Measurements from ENCODE around the gene HYAL2. TPM values are rescaled to one million over a fixed set of nuclear protein-coding genes. Genes with fewer than 3 reads are reported as not detected.

The HYAL2 gene
- total RNA-seq, 1 experiment from 2014 or later: 122 TPM

DNA sequence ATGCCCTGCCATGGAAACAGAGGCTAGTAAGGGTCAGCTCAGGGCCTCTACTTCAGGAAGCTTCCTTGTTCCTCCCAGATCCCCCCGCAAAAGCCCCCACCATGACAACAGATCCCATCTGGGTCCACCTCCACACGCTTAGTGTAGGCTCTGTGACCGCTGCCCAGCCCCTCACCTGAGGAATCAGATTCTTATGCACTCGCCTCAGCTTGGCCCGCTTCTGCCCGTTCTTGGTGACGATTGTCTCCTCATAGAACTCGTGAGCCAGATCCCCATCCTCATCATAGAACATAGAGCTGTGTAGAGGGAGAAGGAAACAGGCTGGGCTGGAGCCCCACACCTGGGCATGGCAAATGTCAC is 3.6 kb upstream of the HYAL2 start:
- peaks cover 17% of the 10 kb centered on the region for H3K36me3 ChIP-seq (replicated peaks; ENCODE audit: control insufficient read depth, insufficient read depth, low read length)
- H3K27me3 ChIP-seq (ENCODE audit: control insufficient read depth, insufficient read depth, low read length): no peaks in the 10 kb centered on the region
- no peak for DNase-seq
- no peak overlapping the region for H3K4me3 ChIP-seq (ENCODE audit: insufficient read depth, low read depth, low read length)

DNA sequence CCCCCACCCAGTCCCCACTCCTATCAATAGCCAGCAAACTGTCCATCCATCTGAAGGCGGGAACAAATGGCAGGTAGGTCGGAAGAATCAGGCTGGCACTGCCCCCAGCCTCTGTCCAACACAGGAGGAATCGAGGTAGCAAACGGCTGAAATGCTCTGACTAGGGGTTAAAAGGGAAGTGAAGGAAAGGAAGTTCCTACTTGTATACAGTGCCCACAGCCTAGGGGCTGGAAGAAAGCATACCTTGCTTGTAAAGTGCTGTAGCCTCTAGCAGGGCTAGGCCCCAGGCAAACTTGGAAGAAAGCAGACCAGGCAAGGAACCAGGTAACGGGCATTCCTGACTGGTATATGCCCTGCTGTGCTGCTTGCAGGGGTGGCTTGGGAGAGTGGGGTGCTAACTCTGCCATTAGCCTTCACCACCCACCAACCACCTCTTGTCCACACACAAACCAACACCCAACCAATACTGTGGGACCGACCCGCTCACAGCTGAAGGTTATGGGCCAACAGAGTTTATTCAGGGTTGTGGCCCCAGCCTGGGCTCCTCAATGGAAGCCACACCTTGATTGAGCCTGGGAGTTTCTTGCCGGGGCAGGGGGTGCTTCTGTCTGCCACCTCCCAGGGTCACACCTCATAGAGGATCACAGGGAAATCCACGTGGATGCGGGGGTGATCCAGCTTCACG is 3.1 kb upstream of the HYAL2 start:
- Histone ChIP-seq H3K36me3 (replicated peaks; ENCODE audit: control insufficient read depth, insufficient read depth, low read length) (peaks cover 12% of the 10 kb centered on the region), H3K4me3 (ENCODE audit: insufficient read depth, low read depth, low read length) (no peak overlapping the region), H3K27me3 (ENCODE audit: control insufficient read depth, insufficient read depth, low read length) (no peaks in the 10 kb centered on the region)
- DNase-seq: no peak

DNA sequence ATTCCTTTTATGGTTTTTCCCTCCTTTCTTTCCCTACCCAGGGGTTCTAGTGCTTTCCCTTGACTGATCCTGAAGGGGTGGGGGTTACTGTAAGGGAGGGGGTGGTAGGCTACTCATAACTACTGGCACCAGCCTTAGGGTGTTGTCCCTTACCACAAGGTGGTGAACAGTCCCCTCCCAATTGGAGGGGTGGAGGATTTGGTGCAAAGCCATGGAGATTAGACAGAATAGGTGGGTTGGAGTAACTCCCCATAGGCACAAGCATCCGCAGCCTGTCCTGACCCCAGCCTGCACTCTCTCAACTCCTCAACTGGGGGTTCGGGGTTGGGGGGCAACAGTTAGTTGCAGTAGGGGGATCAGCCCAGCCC is 2.6 kb upstream of the HYAL2 start:
- no peak for DNase-seq
- Histone ChIP-seq H3K36me3 (replicated peaks; ENCODE audit: control insufficient read depth, insufficient read depth, low read length) (peaks cover 8% of the 10 kb centered on the region), H3K27me3 (ENCODE audit: control insufficient read depth, insufficient read depth, low read length) (no peaks in the 10 kb centered on the region), H3K4me3 (ENCODE audit: insufficient read depth, low read depth, low read length) (no peak overlapping the region)

DNA sequence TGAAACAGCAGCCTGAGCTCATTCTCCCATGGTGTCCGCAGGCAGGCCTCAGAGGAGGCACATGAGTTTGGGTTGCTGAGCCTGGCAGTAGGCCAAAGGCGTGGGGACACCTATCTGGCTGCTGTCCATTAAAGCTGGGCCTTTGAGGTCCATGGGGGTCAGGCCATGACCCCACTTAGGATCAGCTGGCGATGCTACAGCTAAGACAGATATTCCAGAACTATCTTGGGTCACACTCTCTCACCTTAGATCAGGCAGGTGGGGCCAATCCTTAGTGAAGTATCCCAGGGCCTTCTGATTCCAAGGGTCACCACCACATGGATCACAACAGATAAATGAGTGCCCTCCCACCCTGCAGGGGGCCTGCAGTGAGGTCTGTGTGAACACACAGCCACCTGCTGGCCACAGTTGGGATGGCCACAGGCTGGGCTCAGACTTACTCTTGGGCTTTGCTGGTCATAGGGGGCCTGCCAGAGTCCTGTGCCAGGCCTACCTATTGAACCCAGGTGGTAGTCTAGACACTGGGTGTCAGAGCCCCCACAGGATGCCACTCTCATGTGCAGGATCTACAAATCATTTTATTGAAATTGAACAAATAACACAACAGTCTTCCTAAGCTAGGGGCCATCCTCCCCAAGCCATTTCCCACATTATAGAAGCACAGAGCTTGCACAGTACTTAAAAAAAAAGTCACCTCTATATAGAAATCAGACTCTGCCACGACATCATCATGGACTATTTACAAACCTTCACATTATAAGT is 2.0 kb upstream of the HYAL2 start:
- Histone ChIP-seq H3K4me3 (ENCODE audit: insufficient read depth, low read depth, low read length) (no peak overlapping the region), H3K36me3 (replicated peaks; ENCODE audit: control insufficient read depth, insufficient read depth, low read length) (peaks cover 8% of the 10 kb centered on the region), H3K27me3 (ENCODE audit: control insufficient read depth, insufficient read depth, low read length) (no peaks in the 10 kb centered on the region)
- DNase-seq: peak; percentile 92

DNA sequence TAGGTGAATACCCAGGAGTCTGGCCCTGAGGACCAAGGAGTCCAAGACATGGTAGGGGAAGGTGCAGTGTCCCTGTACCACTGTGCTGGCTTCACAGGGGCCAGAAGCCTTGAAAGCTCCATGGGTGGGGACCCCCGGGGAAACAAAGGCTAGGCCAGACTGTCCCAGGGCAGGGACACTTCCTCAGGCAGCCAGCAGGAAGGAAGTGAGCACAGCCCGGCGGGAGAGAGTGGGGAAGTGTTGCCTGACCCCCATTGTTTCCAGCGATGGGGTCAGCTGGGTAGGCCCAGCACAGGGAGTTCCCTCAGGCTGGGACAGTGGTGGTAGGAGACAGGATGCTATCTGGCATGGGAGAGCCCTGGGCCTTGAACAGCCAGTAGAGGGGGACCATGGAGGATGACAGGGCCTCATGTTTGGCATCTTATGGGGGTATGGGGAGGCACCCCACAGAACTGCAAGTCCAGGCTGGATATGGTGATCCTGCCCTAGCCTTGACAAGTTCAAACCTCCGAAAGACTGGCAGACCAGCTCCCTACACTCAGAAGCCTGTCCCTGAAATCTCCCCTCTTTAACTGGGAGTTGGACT is 1.2 kb upstream of the HYAL2 start:
- H3K27me3 ChIP-seq (ENCODE audit: control insufficient read depth, insufficient read depth, low read length): no peaks in the 10 kb centered on the region
- H3K4me3 ChIP-seq (ENCODE audit: insufficient read depth, low read depth, low read length): no peak overlapping the region
- peaks cover 15% of the 10 kb centered on the region for H3K36me3 ChIP-seq (replicated peaks; ENCODE audit: control insufficient read depth, insufficient read depth, low read length)
- DNase-seq: no peak

DNA sequence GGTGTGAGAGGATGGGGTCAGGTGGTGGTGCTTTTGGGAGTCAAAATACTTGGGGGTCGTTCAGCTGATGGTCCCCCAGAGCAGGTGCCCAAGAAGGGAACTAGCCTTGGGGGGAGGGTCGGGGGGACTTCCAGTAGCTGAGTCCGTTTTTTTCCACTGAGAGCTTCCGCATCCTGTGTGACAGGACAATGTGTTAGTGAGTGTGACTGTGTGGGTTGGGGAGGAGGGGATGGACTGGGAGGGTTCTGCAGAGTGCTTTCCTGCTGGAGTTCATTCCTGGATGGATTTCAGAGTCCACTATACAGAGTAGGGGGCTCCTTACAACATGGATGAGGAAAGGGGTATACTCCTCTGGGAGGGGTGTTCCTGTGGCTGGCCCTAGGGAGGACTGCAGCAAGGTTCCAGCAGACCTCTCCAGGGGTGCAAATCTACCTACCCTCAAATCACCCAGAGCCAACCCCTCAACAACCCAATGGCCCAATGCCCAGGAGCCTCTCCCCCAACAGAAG is 601 bp upstream of the HYAL2 start:
- no peak for DNase-seq
- H3K4me3 ChIP-seq (ENCODE audit: insufficient read depth, low read depth, low read length): no peak overlapping the region
- no peaks in the 10 kb centered on the region for H3K27me3 ChIP-seq (ENCODE audit: control insufficient read depth, insufficient read depth, low read length)

DNA sequence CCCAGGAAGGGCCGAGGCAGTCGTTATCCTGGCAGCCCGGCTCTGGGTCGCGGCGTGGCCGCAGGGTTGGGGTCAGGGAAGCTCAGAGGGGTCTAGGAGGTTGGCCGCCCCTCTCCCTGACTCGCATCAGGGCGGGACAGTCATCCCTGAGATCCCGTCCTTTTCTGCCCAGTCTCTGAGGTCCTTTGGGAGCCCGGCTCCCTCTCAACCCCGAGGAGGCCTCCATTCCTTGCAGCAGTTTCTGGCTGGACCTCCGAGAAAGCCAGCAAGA is 495 bp downstream of the HYAL2 start:
- no peaks in the 10 kb centered on the region for H3K27me3 ChIP-seq (ENCODE audit: control insufficient read depth, insufficient read depth, low read length)
- DNase-seq: no peak
- peak overlapping the region; percentile 62 for H3K4me3 ChIP-seq (ENCODE audit: insufficient read depth, low read depth, low read length)
- H3K36me3 ChIP-seq (replicated peaks; ENCODE audit: control insufficient read depth, insufficient read depth, low read length): peaks cover 31% of the 10 kb centered on the region

More for the DNA sequence above, 601 bp upstream of the HYAL2 start:
- H3K36me3 ChIP-seq (replicated peaks; ENCODE audit: control insufficient read depth, insufficient read depth, low read length): peaks cover 20% of the 10 kb centered on the region

DNA sequence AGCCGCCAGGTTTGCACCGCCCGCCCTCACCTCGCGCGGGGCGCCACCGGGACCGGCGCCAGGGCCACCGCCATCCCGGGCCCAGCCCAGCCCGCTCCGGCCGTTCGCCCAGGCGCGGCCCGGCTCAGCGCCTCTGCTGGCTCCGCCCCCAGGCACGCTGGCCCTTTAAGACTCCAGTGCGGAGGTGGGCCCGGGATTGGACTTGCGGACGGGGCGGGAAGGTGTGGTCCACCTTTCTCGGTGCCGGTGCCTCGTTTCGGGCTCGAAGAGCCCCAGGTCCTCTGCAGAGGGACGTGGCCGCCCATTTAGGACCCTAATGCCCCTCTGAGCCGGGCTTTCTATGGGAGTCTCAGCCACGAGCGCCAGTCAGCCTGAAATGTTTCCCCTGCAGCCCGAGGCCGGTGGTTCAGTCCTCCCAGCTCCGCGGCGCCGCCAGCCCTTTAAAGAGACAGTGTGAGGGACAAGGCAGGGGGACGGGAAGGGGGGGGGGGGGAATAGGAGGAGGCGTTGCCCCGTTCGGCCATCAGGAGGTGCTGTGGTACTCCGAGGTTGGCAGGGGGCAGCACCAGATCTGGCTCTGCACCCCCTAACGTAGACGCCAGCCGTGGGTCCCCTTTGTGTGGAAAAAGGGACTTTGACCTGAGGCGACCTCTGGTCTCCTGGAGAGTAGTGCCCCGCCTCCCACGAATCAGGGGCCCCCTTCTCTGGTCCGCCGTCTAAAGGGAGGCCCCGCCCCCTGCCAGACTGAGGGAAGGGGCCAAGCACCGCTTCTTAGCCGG is 1.0 kb downstream of the HYAL2 start:
- H3K27me3 ChIP-seq (ENCODE audit: control insufficient read depth, insufficient read depth, low read length): no peaks in the 10 kb centered on the region

DNA sequence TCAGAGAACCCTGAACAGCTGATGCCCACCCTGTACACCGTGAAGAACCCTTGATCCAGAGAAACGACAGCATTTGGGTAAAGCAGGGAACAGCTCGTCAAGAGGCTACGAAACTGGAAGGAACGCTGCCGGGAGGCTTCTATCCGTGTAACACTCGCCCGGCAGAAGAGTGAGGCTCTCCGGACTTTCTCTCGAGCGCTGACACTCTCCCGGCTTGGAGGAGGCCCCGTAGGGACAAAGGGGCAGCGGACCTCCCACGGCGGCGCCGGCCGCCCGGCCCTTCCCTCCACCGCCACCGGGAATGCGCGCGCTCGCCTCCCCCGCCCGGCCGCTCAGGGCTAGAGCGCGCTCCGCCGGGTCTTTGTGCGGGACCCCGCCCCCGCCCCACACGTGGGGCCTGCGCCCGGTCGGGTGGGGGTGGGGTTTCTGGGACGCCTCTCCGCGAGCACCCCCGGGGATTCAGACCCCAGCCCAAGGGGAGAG is 1.7 kb downstream of the HYAL2 start:
- peak; percentile 98 for DNase-seq
- Histone ChIP-seq H3K4me3 (ENCODE audit: insufficient read depth, low read depth, low read length) (peak overlapping the region; percentile 62), H3K27me3 (ENCODE audit: control insufficient read depth, insufficient read depth, low read length) (no peaks in the 10 kb centered on the region), H3K36me3 (replicated peaks; ENCODE audit: control insufficient read depth, insufficient read depth, low read length) (peaks cover 35% of the 10 kb centered on the region)

More for the DNA sequence above, 1.0 kb downstream of the HYAL2 start:
- Histone ChIP-seq H3K36me3 (replicated peaks; ENCODE audit: control insufficient read depth, insufficient read depth, low read length) (peaks cover 35% of the 10 kb centered on the region), H3K4me3 (ENCODE audit: insufficient read depth, low read depth, low read length) (peak overlapping the region; percentile 62)
- DNase-seq: peak; percentile 97

DNA sequence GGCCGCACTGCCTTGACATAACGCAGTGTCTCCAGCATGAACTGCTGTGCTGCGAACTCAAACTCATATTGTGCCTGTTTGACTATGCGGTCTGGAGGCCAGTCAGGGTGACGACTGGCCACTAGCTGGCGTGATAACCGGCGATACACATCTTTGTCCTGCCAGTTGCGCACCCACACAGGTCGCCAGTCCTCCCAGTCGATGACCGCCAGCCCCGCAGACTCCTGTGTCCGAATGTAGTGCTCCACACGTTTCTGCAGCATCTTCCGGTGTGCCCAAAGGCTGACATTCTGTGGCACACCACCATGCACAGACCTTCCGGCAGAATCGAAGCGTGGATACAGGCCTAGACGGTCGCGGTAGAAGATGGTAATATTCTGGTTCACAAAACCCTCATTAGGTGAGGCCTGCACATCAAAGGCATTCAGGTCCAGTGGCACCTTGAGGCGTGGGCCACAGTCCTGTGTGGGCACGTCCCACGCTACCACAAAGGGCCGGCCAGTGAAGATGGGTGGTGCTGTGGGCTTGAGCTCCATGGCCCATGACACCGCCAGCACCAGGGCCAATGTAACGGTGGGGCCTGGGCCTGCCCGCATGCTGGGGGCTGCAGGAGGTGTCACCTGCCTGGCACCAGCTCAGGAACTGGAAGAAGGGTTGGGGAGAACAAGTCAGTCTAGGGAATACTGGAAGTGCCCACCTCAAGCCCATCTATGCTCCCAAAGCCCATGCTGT is 2.5 kb downstream of the HYAL2 start:
- no peaks in the 10 kb centered on the region for H3K27me3 ChIP-seq (ENCODE audit: control insufficient read depth, insufficient read depth, low read length)
- peak overlapping the region; percentile 62 for H3K4me3 ChIP-seq (ENCODE audit: insufficient read depth, low read depth, low read length)
- H3K36me3 ChIP-seq (replicated peaks; ENCODE audit: control insufficient read depth, insufficient read depth, low read length): peaks cover 33% of the 10 kb centered on the region
- no peak for DNase-seq

DNA sequence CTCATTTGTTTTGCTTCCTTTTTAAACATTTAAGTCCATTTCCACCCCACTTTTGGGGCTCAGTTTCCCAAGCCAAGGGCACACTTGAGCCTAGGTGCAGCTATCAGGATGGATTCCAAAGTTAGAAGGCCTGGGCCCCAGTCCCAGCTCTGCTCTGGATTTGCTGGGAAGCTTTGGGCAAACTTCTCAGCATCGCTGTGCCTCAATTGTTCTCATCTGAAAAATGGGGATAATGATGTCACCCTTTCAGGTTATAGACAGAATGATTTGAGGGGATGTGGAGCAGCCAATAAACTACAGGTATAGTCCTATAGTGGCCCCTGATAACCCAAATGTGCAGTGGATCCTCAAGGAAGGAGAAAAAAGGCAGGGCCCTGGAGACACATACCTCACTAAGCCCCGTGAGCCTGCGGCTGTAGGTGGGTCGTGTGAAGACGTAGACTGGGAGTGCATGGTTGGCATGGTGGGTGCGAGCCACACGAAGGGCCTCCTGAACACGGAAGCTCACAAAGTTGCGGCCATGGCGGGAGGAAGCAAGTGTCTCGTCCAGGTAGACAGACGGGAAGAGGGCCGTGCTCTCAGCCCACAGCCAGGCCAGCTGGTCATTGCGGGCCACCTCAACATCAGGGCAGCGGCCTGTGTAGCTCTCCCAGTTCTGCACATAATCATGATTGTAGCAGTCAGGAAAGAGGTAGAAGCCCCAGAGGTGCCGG is 3.2 kb downstream of the HYAL2 start:
- H3K27me3 ChIP-seq (ENCODE audit: control insufficient read depth, insufficient read depth, low read length): no peaks in the 10 kb centered on the region
- H3K36me3 ChIP-seq (replicated peaks; ENCODE audit: control insufficient read depth, insufficient read depth, low read length): peaks cover 33% of the 10 kb centered on the region
- H3K4me3 ChIP-seq (ENCODE audit: insufficient read depth, low read depth, low read length): no peak overlapping the region
- DNase-seq: no peak

DNA sequence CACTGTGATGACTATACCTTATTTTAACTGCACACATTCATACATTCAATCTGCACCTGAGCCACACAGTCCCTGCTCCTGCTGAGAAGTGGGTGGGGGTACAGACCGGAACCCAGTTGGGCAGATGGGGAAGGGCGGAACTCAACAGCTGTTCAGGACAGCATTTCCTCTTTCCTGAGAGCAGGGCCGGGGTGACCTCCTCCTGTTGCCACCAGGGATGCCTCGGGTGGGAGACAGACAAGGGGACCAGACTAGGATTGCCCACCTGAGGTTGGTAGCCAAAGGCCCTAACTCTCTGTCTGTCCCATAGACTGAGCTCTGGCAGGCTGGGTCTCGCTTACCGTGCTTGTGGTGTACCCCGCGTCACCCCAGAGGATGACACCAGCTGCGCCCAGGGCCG is 3.9 kb downstream of the HYAL2 start:
- no peak overlapping the region for H3K4me3 ChIP-seq (ENCODE audit: insufficient read depth, low read depth, low read length)

DNA sequence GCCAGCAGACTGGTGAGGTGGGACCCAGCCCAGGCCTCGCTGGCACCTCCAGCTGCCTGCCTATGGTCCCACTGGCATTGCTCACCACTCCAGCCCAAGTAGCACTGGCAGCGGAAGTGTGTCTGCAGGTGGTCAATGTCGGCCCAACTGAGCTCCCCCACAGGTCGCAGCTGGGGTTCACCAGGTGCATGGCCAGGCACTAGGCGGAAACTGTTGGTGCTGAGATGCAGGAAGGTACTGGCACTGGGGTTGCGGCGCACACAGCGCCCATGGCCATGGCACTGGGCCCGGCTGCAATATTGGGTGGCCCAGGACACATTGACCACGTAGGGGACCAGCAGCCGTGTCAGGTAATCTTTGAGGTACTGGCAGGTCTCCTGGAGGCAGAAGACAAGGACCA is 4.4 kb downstream of the HYAL2 start:
- no peaks in the 10 kb centered on the region for H3K27me3 ChIP-seq (ENCODE audit: control insufficient read depth, insufficient read depth, low read length)

More for the DNA sequence above, 3.9 kb downstream of the HYAL2 start:
- Histone ChIP-seq H3K36me3 (replicated peaks; ENCODE audit: control insufficient read depth, insufficient read depth, low read length) (peaks cover 31% of the 10 kb centered on the region), H3K27me3 (ENCODE audit: control insufficient read depth, insufficient read depth, low read length) (no peaks in the 10 kb centered on the region)
- DNase-seq: no peak

More for the DNA sequence above, 4.4 kb downstream of the HYAL2 start:
- Histone ChIP-seq H3K4me3 (ENCODE audit: insufficient read depth, low read depth, low read length) (no peak overlapping the region), H3K36me3 (replicated peaks; ENCODE audit: control insufficient read depth, insufficient read depth, low read length) (peaks cover 31% of the 10 kb centered on the region)
- no peak for DNase-seq

Measured in H7 (cell line).